K562 treated with DMSO at 1 percent for 12 hours (cell line): Measurements from ENCODE around the gene SNX32. TPM values are rescaled to one million over a fixed set of nuclear protein-coding genes. Genes with fewer than 3 reads are reported as not detected.

Experiments used
- total RNA-seq: library from RNA; unstranded; fragments of 300-600 nt; gene quantifications from 2 replicates; pipeline ENCODE4 v1.2.3, GENCODE V29; 2022; ENCODE audit not compliant: insufficient read depth

SNX32 gene
- not detected in 2 replicates for total RNA-seq

DNA sequence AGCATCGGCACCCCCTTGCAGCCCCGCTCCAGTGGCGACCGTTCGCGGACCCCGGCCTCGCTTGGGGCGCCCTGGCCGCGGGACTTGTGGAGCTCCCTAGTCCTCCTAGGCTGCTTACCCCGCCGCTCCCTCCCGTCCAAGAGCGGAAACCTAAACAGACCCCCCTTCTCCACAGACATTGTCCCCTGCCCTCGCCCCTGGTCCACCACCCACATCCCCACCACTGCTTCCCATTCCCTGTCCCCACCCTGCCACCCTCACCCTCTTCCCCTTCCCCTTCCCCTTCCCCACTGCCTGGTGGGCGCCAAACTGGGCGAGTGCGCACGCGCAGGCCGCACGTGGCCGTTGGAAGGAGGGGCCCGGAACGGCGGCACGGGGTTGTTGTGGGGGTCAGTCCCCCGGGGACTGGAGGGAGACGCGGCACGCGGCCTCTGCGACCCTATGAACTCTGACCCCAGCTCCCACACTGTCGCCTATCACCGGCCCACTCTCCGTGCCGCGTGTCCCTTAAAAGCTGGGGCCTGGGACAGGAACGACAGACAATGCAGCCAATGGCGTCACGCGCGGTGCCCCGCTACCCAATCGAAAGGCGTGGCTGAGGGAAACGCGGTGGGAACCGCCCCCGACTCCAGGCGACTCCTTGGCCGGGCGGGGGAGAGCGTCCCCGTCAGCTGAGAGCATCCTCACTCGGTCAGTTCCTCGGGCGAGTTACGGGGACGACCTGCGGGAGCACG, at the start of gene SNX32:
Gene SNX32, plus strand, starts transcription at position 667 of the 734 bp plus-strand sequence. CDS start 103 bp downstream, outside the sequence.

DNA sequence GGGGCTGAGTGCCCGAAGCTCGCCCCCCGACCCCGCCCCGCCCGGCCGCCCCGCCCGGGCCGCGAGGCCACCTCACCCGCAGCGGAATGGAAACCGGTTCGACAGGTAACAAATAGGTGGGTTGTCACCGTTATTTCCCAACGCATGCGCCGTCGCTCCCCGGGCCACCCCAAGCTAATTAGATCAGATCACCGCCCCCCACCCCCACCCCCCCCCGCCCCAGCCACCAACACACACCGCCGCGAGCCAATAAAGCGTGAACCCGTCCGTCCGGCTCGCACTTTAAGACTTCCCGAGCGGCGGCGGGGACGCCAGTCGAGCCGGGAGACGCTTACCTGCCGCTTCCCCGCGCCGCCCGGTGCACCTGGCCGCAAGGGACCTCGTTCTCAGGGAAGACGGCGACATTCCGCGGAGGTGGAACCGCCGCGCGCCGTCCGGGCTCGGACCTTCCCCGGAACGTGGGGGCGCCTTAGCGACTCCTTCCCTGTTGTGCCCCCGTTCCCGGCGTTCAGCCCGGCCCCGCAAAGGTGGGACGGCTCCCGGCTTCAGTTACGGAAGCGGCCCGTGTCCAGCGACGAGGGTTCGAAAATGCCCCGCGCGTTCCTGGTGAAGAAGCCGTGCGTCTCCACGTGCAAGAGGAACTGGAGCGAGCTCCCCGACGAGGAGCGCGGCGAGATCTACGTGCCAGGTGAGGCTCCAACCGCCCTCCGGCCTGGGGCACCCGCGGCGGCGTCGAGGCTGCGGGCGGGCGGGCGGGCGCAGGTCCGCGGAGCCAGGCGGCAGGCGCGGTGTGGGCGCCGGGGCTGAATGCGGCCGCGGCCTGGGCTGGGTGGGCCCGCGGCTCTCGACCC, 46.8 kb upstream of the SNX32 start, which contains the start of gene OVOL1:
Gene OVOL1, plus strand, starts transcription at position 278 of the 851 bp plus-strand sequence. Its CDS starts 311 bp downstream, at position 589.

DNA sequence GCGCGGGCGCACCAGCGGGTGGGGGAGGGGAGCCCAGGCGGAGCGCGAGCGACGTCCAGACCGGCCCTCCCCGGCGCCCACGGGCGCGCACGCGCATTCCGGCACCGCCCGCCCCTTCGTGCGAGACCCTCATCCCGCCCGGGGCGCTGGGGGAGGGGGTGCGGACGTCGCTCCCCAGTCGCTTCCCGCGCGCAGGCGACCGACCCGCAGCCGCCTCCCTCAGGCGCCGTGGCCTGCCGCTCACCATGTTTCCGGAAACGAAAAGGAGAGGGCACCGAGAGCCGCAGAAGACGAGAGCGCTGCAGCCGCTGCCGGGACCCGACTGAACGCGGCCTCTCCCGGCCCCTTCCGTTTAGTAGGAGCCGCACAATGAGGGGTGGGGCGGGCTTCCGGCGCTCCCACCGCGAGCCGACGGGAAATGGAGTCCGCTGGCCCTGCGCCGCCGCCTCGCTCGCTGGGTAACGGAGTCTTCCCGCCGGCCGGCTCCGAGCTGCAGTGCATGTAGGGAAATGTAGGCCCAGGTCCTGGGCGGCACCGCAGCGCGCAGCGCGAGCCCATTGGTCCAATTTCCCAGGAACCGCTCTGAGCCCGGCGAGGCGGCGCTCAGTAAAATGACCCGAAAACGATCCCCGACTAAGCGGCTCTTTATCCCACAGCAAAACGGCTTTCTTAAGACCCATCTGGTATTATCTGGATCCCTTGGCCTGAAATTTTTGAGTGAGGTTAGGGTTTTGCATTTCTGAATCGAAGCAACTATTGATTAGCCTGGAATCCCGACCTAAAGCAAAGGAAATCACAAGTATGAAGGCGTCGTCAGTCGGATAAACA, 24.3 kb downstream of the SNX32 start, which contains the start of gene CFL1:
Gene CFL1, minus strand, starts transcription at position 328 of the 828 bp plus-strand sequence. Its CDS starts 81 bp downstream, at position 247.

DNA sequence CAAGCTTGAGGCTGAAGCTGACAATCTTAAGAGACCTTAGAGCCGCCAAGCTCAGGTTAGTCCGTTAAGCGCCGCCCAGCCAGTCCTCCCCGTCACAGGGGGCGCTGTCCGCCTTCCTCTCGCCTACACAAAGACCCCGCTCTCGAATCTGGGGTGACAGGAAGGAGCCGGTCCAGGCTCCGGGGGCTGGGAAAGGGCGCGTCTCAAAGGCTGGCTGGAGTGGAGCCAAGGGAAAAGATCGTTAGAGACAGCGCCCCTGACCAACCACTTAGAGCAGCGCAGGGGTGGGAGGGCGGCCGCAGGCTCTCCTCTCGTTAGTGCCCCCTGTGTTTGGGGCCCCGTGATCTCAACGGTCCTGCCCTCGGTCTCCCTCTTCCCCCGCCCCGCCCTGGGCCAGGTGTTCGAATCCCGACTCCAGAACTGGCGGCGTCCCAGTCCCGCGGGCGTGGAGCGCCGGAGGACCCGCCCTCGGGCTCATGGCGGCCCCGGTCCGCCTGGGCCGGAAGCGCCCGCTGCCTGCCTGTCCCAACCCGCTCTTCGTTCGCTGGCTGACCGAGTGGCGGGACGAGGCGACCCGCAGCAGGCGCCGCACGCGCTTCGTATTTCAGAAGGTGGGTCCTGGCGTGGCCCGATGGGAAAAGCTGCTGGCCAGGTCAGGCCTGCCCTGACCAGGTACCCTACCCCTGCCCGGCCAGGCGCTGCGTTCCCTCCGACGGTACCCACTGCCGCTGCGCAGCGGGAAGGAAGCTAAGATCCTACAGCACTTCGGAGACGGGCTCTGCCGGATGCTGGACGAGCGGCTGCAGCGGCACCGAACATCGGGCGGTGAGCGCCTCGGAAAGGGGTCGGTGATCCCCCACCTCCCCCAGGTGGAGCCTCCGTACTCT, 26.8 kb downstream of the SNX32 start, which contains the start of gene MUS81:
Gene MUS81, plus strand, starts transcription at position 156 of the 887 bp plus-strand sequence. Its CDS starts 321 bp downstream, at position 477.

GRCh38 chr11:65872586-65873317, 39.0 kb downstream of the SNX32 start, which contains the start of gene EFEMP2:
Gene EFEMP2 (minus strand): TSS chr11:65872800. CDS start chr11:65872354, 446 bp downstream.

GRCh38 chr11:65879617-65880016, 45.9 kb downstream of the SNX32 start, which contains the start of gene CTSW:
Gene CTSW (plus strand): TSS chr11:65879837. CDS start chr11:65879855, 18 bp downstream.

GRCh38 chr11:65888163-65888814, 54.5 kb downstream of the SNX32 start, which contains the start of gene FIBP:
Gene FIBP (minus strand): TSS chr11:65888471. CDS start chr11:65888418, 53 bp downstream.

DNA sequence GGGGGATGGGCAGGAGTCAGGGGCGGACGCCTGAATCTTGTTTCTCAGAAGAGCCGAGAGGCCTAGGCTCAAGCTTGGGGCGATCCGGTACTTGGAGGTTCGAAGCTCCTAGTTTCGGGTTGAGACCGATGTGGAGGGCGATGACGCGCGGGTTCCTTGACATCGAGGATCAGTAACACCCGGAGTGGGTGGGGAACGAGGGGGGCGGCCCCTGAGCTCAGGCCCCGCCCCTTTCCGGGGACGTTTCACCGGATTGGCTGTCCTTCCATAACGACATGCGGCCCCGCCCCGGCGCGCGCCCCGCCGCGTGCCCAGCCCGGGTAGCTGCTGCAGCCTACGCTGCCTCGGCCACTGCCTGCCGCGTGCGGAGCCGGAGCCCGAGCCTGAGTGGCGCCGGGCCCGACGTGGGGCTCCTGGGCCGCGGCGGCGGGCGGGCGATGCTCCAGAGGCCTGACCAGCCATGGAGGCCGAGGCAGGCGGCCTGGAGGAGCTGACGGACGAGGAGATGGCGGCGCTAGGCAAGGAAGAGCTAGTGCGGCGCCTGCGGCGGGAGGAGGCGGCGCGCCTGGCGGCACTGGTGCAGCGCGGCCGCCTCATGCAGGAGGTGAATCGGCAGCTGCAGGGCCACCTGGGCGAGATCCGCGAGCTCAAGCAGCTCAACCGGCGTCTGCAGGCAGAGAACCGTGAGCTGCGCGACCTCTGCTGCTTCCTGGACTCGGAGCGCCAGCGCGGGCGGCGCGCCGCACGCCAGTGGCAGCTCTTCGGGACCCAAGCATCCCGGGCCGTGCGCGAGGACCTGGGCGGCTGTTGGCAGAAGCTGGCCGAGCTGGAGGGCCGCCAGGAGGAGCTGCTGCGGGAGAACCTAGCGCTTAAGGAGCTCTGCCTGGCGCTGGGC, 56.8 kb downstream of the SNX32 start, which contains the start of gene CCDC85B:
Gene CCDC85B, plus strand, starts transcription at position 350 of the 895 bp plus-strand sequence. Its CDS starts 111 bp downstream, at position 461.

DNA sequence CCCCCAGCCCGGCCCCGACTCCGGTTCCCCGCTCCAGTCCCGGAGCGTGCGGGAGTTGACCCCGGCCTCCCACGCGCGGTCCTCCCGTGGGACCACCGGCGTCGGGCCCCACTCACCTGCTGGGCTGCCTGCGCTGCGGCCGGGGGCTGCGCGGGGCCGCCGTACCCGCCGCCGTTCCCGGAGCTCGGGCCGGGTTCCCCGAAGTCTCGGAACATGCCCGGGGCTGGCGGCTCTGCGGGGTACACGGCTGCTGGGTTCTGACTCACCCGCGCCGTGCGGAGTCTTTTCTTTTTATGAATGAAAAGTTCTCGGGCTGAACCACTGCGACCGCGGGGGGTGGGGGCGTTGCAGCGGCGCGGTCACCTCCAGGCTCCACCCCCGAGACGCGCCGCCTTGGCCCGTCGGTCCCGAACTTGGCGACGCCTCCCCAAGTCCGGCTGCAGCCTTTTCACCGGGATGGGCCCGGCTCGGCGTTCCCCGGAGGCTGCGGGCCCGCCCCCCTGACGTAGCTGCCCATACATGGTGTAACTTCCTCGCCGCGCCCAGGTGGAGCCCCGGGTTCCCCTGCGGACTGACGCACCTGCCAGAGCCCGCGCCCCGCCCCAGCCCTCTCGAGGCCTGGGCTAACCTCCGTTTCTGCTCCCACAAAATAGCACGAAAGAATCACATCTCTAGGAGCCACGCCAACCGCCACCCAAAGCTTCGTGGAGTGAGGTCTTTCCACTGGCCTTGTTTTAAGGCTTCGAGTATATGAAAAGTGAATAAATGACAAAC, 66.5 kb downstream of the SNX32 start, which contains the start of gene FOSL1:
Gene FOSL1, minus strand, starts transcription at position 264 of the 774 bp plus-strand sequence. Its CDS starts 49 bp downstream, at position 215.

Other genes with a start within 250 kb of the SNX32 start
- not detected in 2 replicates for gene KCNK7, start 238.2 kb upstream of the SNX32 start, total RNA-seq
- 58.8 and 67.8 TPM in 2 replicates for gene MAP3K11, start 219.7 kb upstream of the SNX32 start, total RNA-seq
- gene PCNX3, start 218.2 kb upstream of the SNX32 start, total RNA-seq, result 29.9 and 49.8 TPM in 2 replicates
- 53.3 and 65.6 TPM in 2 replicates for gene SIPA1, start 195.9 kb upstream of the SNX32 start, total RNA-seq
- 40.4 and 85.8 TPM in 2 replicates for gene RELA, start 171.0 kb upstream of the SNX32 start, total RNA-seq
- 34.6 and 39.5 TPM in 2 replicates for gene KAT5, start 121.7 kb upstream of the SNX32 start, total RNA-seq
- gene RNASEH2C, start 113.2 kb upstream of the SNX32 start, total RNA-seq, result 31.8 and 55.6 TPM in 2 replicates
- 16.1 and 36.7 TPM in 2 replicates for gene AP5B1, start 53.0 kb upstream of the SNX32 start, total RNA-seq
- gene OVOL1, start 46.9 kb upstream of the SNX32 start, total RNA-seq, result not detected in 2 replicates
- gene CFL1, start 24.2 kb downstream of the SNX32 start, total RNA-seq, result 719 and 743 TPM in 2 replicates
- gene MUS81, start 26.5 kb downstream of the SNX32 start, total RNA-seq, result 62.2 and 65.7 TPM in 2 replicates
- gene EFEMP2, start 38.8 kb downstream of the SNX32 start, total RNA-seq, result 1.3 TPM in 1 of 2 replicates, not detected in the other
- 0.74 TPM in 1 of 2 replicates, not detected in the other for gene CTSW, start 45.9 kb downstream of the SNX32 start, total RNA-seq
- 69.0 and 70.0 TPM in 2 replicates for gene FIBP, start 54.5 kb downstream of the SNX32 start, total RNA-seq
- gene CCDC85B, start 56.7 kb downstream of the SNX32 start, total RNA-seq, result 33.9 and 65.5 TPM in 2 replicates
- 5.8 and 9.3 TPM in 2 replicates for gene FOSL1, start 66.4 kb downstream of the SNX32 start, total RNA-seq
- 44.6 and 55.1 TPM in 2 replicates for gene C11orf68, start 85.1 kb downstream of the SNX32 start, total RNA-seq
- gene DRAP1, start 85.5 kb downstream of the SNX32 start, total RNA-seq, result 134 and 154 TPM in 2 replicates
- gene TSGA10IP, start 111.5 kb downstream of the SNX32 start, total RNA-seq, result not detected in 2 replicates
- 31.9 and 78.2 TPM in 2 replicates for gene SART1, start 127.8 kb downstream of the SNX32 start, total RNA-seq
- gene EIF1AD, start 168.2 kb downstream of the SNX32 start, total RNA-seq, result 17.4 and 44.8 TPM in 2 replicates
- 177 and 202 TPM in 2 replicates for gene BANF1, start 168.5 kb downstream of the SNX32 start, total RNA-seq
- not detected in 2 replicates for gene CST6, start 178.0 kb downstream of the SNX32 start, total RNA-seq
- 2.1 TPM in 1 of 2 replicates, not detected in the other for gene CATSPER1, start 192.5 kb downstream of the SNX32 start, total RNA-seq
- gene GAL3ST3, start 215.2 kb downstream of the SNX32 start, total RNA-seq, result not detected in 2 replicates
- 184 and 273 TPM in 2 replicates for gene SF3B2, start 218.4 kb downstream of the SNX32 start, total RNA-seq
- 13.4 and 34.4 TPM in 2 replicates for gene PACS1, start 236.3 kb downstream of the SNX32 start, total RNA-seq